ENCODE measurements around the gene PDE4D. TPM values are rescaled to one million over a fixed set of nuclear protein-coding genes. Genes with fewer than 3 reads are reported as not detected.

The PDE4D gene
- total RNA-seq, 1 donor from 2014 or later, result 7.6 TPM

DNA sequence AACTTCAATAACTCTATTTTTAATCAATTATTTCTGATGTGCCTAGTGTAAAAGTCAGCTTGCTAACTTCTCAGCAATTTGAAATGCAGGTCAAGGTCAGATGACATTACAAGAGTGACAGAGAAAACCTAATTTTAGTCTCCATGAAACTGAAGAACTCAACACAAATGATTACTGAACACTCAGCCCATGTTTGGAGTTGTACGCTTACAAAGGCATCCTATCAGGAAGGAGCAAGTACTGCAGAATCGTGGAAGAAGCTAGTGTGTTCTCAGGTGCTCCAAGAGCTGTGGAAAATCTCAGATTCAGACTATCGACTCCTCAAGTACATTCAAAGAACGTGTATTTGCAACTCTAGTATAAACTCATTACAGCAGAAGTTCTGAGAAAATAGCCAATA lies 526.7 kb downstream of the PDE4D start:
- no peaks in the 10 kb centered on the region for H3K9me3 Mint-ChIP-seq (ENCODE audit: low read depth)
- H3K4me1 Mint-ChIP-seq (ENCODE audit: low read depth), result peaks cover 2% of the 10 kb centered on the region
- no peak overlapping the region for H3K4me3 Mint-ChIP-seq (ENCODE audit: low read depth)
- DNase-seq (ENCODE audit: low spot score, unreplicated experiment), result no peak
- H3K36me3 Mint-ChIP-seq (ENCODE audit: insufficient read depth), result no peaks in the 10 kb centered on the region
- no peaks in the 10 kb centered on the region for H3K27me3 Mint-ChIP-seq
- no peak overlapping the region for H3K27ac Mint-ChIP-seq
- TF ChIP-seq, protein P1, sequence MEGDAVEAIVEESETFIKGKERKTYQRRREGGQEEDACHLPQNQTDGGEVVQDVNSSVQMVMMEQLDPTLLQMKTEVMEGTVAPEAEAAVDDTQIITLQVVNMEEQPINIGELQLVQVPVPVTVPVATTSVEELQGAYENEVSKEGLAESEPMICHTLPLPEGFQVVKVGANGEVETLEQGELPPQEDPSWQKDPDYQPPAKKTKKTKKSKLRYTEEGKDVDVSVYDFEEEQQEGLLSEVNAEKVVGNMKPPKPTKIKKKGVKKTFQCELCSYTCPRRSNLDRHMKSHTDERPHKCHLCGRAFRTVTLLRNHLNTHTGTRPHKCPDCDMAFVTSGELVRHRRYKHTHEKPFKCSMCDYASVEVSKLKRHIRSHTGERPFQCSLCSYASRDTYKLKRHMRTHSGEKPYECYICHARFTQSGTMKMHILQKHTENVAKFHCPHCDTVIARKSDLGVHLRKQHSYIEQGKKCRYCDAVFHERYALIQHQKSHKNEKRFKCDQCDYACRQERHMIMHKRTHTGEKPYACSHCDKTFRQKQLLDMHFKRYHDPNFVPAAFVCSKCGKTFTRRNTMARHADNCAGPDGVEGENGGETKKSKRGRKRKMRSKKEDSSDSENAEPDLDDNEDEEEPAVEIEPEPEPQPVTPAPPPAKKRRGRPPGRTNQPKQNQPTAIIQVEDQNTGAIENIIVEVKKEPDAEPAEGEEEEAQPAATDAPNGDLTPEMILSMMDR (IDR thresholded peaks at IDR 0.05; ENCODE audit: unreplicated experiment), result no peak

DNA sequence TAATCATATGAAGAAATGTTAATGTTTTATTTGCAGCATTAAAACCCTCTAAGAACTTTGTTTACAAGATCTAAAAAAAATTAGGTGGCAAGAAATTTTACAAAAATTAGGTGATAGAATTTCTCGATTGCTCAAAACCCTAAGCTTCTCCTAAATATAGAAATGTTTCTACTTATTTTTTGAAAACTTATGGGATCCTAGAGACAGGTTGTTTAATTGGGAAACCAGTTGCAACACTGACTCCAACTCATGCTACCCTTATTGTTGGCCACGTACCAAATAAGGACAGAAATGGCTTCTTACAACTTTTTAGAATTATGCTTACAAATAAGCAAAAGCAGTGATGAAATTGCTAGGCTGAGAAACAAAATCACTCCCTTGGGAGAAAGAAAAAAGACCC lies 531.1 kb downstream of the PDE4D start:
- no peak for DNase-seq (ENCODE audit: low spot score, unreplicated experiment)
- Mint-ChIP-seq H3K27ac (no peak overlapping the region), H3K36me3 (ENCODE audit: insufficient read depth) (no peaks in the 10 kb centered on the region), H3K27me3 (no peaks in the 10 kb centered on the region), H3K4me1 (ENCODE audit: low read depth) (peaks cover 27% of the 10 kb centered on the region), H3K9me3 (ENCODE audit: low read depth) (no peaks in the 10 kb centered on the region), H3K4me3 (ENCODE audit: low read depth) (no peak overlapping the region)
- TF ChIP-seq, protein P1 (IDR thresholded peaks at IDR 0.05; ENCODE audit: unreplicated experiment), result no peak

DNA sequence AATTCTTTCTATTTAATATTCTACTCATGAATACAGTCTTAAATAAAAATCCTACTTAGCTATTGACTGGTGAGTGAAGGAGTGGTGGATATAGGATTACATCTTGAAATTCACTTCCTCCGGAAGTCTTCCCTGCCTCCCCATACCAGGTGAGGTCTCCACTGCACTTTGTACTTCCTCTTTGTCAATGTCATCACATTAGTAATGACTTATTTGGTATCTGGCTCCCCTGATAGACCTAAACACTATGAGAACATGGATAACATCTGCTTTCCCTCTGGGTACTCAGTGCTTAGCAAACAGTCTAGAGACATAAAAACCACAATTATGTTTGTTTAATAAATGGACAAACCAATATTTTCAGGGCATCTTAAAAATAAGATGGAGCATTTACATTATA lies 532.1 kb downstream of the PDE4D start:
- Mint-ChIP-seq H3K4me3 (ENCODE audit: low read depth) (no peak overlapping the region), H3K36me3 (ENCODE audit: insufficient read depth) (no peaks in the 10 kb centered on the region), H3K27me3 (no peaks in the 10 kb centered on the region), H3K27ac (no peak overlapping the region), H3K9me3 (ENCODE audit: low read depth) (no peaks in the 10 kb centered on the region), H3K4me1 (ENCODE audit: low read depth) (peaks cover 37% of the 10 kb centered on the region)
- TF ChIP-seq, protein P1 (IDR thresholded peaks at IDR 0.05; ENCODE audit: unreplicated experiment), result no peak
- DNase-seq (ENCODE audit: low spot score, unreplicated experiment), result no peak

DNA sequence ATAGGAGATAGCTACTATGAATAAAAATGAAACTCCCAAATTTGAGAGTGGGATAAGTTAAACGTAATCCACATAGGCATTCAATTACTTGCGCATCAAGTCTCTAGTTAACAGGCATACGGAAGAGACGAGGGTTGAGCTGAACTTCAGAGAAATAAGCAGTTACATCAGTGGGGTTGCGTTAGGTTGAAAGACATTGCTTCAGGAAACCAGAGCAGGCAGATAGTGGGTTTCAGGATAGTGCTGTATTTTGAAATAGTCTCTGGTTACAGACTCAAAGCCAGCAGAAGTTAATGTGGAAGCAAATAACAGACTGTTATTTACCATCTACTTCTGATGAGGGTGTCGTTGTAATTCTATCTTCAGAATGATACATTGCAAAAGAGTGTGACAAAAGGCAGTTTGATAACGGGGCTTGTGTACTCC lies 533.4 kb downstream of the PDE4D start:
- Mint-ChIP-seq H3K9me3 (ENCODE audit: low read depth) (no peaks in the 10 kb centered on the region), H3K4me3 (ENCODE audit: low read depth) (no peak overlapping the region), H3K4me1 (ENCODE audit: low read depth) (peaks cover 41% of the 10 kb centered on the region), H3K36me3 (ENCODE audit: insufficient read depth) (no peaks in the 10 kb centered on the region), H3K27ac (no peak overlapping the region), H3K27me3 (no peaks in the 10 kb centered on the region)
- no peak for DNase-seq (ENCODE audit: low spot score, unreplicated experiment)
- TF ChIP-seq, protein P1 (IDR thresholded peaks at IDR 0.05; ENCODE audit: unreplicated experiment), result no peak

DNA sequence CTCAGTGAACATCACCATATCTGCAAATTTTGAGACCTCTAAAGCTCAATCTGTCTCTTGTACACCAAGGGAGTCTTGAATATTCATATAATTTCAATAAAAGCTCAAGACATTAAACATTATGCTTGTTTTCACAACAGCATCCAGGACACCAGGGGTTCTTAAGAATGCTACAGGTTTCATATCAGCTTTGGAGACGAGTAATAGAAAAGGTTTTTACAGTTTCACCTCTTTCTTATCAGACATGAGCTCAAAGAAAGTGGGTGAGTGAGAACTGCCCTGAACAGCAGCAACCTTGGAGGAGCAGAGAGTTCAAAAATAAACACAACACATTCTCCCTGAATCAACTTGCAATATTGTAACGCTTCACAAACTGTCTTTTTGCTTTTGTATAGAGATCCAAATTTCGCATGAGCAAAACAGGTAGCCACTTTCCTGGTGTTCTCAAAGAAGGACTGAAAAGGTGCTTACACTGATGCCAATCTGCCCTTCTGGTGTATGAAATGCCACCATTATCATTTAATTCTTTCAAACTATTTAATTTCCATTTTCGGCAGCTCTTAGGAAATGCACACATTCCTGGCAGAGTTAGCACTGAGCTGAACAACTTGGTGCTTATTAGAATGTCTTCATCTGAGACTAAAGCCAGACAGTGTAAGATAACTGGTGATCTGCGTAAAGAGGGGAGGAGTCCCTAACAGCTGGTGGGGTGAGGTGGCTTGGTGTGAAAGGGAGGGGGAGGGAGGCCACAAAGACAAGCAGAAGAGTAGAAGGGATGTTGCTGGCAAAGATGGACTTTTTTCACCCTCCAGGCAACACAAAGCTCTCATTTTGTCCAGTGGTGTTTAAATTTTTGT lies 535.3 kb downstream of the PDE4D start:
- Mint-ChIP-seq H3K4me3 (ENCODE audit: low read depth) (peak overlapping the region; percentile 4), H3K27me3 (no peaks in the 10 kb centered on the region), H3K36me3 (ENCODE audit: insufficient read depth) (no peaks in the 10 kb centered on the region), H3K9me3 (ENCODE audit: low read depth) (no peaks in the 10 kb centered on the region), H3K4me1 (ENCODE audit: low read depth) (peaks cover 39% of the 10 kb centered on the region), H3K27ac (peak overlapping the region; percentile 79)
- no peak for DNase-seq (ENCODE audit: low spot score, unreplicated experiment)
- TF ChIP-seq, protein P1 (IDR thresholded peaks at IDR 0.05; ENCODE audit: unreplicated experiment), result no peak

Measured in progenitor cell of endocrine pancreas (in vitro differentiated cells).